Testis (tissue), 2 donors: Measurements from ENCODE around the gene USP17L24.
"Not testable (repeated sequence)": the region's sequence is repeated elsewhere in the genome, so short reads cannot be mapped to it uniquely, and the experiment has no call there.

ENCODE experiments used
- POLR2A ChIP-seq: fragments of 450-650 bp; IDR thresholded peaks from one replicate; pipeline ENCODE4 v1.6.1; 2017; ENCODE audit warnings: antibody characterized with exemption, mild to moderate bottlenecking, moderate library complexity
- TF ChIP-seq, protein P1 (sequence below), 3 experiments: fragments of 450-650 bp in 2 of 3; fragments of 200-600 bp in 1 of 3; sonication (generic) in 1 of 3; IDR thresholded peaks; one replicate each; pipeline ENCODE4 v1.5.1; 2016 to 2019; ENCODE audit warnings: antibody characterized with exemption in 3 of 3, mild to moderate bottlenecking in 2 of 3, moderate library complexity in 1 of 3

GRCh38 chr4:9339103-9339502 is 14.1 kb downstream of the USP17L24 start, which contains the start of gene USP17L5:
- TF ChIP-seq, protein P1, sequence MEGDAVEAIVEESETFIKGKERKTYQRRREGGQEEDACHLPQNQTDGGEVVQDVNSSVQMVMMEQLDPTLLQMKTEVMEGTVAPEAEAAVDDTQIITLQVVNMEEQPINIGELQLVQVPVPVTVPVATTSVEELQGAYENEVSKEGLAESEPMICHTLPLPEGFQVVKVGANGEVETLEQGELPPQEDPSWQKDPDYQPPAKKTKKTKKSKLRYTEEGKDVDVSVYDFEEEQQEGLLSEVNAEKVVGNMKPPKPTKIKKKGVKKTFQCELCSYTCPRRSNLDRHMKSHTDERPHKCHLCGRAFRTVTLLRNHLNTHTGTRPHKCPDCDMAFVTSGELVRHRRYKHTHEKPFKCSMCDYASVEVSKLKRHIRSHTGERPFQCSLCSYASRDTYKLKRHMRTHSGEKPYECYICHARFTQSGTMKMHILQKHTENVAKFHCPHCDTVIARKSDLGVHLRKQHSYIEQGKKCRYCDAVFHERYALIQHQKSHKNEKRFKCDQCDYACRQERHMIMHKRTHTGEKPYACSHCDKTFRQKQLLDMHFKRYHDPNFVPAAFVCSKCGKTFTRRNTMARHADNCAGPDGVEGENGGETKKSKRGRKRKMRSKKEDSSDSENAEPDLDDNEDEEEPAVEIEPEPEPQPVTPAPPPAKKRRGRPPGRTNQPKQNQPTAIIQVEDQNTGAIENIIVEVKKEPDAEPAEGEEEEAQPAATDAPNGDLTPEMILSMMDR (IDR thresholded peaks at IDR 0.05) = not testable (repeated sequence)
- not testable (repeated sequence) for TF ChIP-seq POLR2A
